H1 (cell line): ENCODE measurements around the gene HORMAD2. TPM values are rescaled to one million over a fixed set of nuclear protein-coding genes. Genes with fewer than 3 reads are reported as not detected.

Experiments
- ASH2L ChIP-seq: fragments of 200-600, 300-600 bp; sonication (generic); IDR thresholded peaks from one replicate; pipeline ENCODE4 v1.7.1; 2017; ENCODE audit warnings: low read length
- CREB1 ChIP-seq: IDR thresholded peaks from 2 replicates; pipeline ENCODE4 v1.6.1; 2012; ENCODE audit warnings: inconsistent platforms
- CTBP2 ChIP-seq: IDR thresholded peaks from 2 replicates; pipeline ENCODE4 v1.7.0; 2011; ENCODE audit warnings: borderline replicate concordance, mild to moderate bottlenecking, moderate library complexity, mixed read lengths, low read length; ENCODE audit not compliant: insufficient read depth, insufficient read length
- GABPA ChIP-seq: IDR thresholded peaks from 2 replicates; pipeline ENCODE4 v1.6.1; 2011; ENCODE audit warnings: mild to moderate bottlenecking, low read length, moderate library complexity, borderline replicate concordance; ENCODE audit not compliant: insufficient read depth
- MAFK ChIP-seq: IDR thresholded peaks from 2 replicates; pipeline ENCODE4 v1.6.1; 2012; ENCODE audit warnings: low read depth, mild to moderate bottlenecking, improper control_type of control experiment, low read length
- POLR2A ChIP-seq, 2 experiments: IDR thresholded peaks; 1 replicate in 1 of 2; 2 replicates in 1 of 2; pipeline ENCODE4 v1.6.1; 2011; ENCODE audit warnings: low read depth in 2 of 2, low read length in 2 of 2, mild to moderate bottlenecking in 2 of 2; ENCODE audit errors: control extremely low read depth in 1 of 2
- RXRA ChIP-seq: IDR thresholded peaks from 2 replicates; pipeline ENCODE4 v1.6.1; 2011; ENCODE audit warnings: low read depth, mild to moderate bottlenecking, low read length, moderate library complexity; ENCODE audit not compliant: insufficient read depth
- SIRT6 ChIP-seq: IDR thresholded peaks from one replicate; pipeline ENCODE4 v1.7.1; 2012; ENCODE audit warnings: low read length, inconsistent platforms
- SRF ChIP-seq: IDR thresholded peaks from 2 replicates; pipeline ENCODE4 v1.6.1; 2011; ENCODE audit warnings: mild to moderate bottlenecking, low read depth, low read length, moderate library complexity
- SUZ12 ChIP-seq: fragments of 200-600 bp; sonication (generic); IDR thresholded peaks from 2 replicates; pipeline ENCODE4 v1.6.1; 2012; ENCODE audit warnings: mild to moderate bottlenecking, inconsistent platforms, low read length, moderate library complexity, mixed read lengths
- TAF7 ChIP-seq: optimal IDR thresholded peaks from 2 replicates; pipeline ENCODE3; 2011; ENCODE audit warnings: low read depth, mild to moderate bottlenecking, inconsistent platforms, low read length, moderate library complexity, borderline replicate concordance
- polyA plus RNA-seq, 7 experiments: library from polyadenylated mRNA; depleted of rRNA in 3 of 7; stranded (reverse) in 5 of 7; unstranded in 2 of 7; fragments of >200 nt in 5 of 7; fragments of 200-250 nt in 2 of 7; gene quantifications; 1 replicate in 5 of 7; 2 replicates in 1 of 7; 4 replicates in 1 of 7; pipeline versions ENCODE4 v1.2.1 to v1.2.3, GENCODE V29; 2011 to 2013; ENCODE audit warnings: missing spikeins in 2 of 7, mixed read lengths in 2 of 7
- total RNA-seq: library from RNA; stranded (reverse); fragmentation: NEBNext Ultra II Directional; extraction: Animal tissue kit (Norgen Biotek cat#: 25700); gene quantifications from 2 replicates; pipeline ENCODE4 v1.2.1, GENCODE V29; 2021
- TF ChIP-seq, protein P1 (sequence below): fragments of 300-600 bp; sonication (generic); IDR thresholded peaks from 2 replicates; pipeline ENCODE4 v1.7.1; 2012; ENCODE audit warnings: low read length, moderate library complexity, mild to moderate bottlenecking, inconsistent platforms; ENCODE audit not compliant: insufficient replicate concordance

The HORMAD2 gene
- total and polyA plus RNA-seq, 2 of the 8 experiments (the other 6 are each of a cell fraction or from before 2014, with no cell fraction given), result 0.03 TPM; not detected in 1

- TF ChIP-seq, protein P1, sequence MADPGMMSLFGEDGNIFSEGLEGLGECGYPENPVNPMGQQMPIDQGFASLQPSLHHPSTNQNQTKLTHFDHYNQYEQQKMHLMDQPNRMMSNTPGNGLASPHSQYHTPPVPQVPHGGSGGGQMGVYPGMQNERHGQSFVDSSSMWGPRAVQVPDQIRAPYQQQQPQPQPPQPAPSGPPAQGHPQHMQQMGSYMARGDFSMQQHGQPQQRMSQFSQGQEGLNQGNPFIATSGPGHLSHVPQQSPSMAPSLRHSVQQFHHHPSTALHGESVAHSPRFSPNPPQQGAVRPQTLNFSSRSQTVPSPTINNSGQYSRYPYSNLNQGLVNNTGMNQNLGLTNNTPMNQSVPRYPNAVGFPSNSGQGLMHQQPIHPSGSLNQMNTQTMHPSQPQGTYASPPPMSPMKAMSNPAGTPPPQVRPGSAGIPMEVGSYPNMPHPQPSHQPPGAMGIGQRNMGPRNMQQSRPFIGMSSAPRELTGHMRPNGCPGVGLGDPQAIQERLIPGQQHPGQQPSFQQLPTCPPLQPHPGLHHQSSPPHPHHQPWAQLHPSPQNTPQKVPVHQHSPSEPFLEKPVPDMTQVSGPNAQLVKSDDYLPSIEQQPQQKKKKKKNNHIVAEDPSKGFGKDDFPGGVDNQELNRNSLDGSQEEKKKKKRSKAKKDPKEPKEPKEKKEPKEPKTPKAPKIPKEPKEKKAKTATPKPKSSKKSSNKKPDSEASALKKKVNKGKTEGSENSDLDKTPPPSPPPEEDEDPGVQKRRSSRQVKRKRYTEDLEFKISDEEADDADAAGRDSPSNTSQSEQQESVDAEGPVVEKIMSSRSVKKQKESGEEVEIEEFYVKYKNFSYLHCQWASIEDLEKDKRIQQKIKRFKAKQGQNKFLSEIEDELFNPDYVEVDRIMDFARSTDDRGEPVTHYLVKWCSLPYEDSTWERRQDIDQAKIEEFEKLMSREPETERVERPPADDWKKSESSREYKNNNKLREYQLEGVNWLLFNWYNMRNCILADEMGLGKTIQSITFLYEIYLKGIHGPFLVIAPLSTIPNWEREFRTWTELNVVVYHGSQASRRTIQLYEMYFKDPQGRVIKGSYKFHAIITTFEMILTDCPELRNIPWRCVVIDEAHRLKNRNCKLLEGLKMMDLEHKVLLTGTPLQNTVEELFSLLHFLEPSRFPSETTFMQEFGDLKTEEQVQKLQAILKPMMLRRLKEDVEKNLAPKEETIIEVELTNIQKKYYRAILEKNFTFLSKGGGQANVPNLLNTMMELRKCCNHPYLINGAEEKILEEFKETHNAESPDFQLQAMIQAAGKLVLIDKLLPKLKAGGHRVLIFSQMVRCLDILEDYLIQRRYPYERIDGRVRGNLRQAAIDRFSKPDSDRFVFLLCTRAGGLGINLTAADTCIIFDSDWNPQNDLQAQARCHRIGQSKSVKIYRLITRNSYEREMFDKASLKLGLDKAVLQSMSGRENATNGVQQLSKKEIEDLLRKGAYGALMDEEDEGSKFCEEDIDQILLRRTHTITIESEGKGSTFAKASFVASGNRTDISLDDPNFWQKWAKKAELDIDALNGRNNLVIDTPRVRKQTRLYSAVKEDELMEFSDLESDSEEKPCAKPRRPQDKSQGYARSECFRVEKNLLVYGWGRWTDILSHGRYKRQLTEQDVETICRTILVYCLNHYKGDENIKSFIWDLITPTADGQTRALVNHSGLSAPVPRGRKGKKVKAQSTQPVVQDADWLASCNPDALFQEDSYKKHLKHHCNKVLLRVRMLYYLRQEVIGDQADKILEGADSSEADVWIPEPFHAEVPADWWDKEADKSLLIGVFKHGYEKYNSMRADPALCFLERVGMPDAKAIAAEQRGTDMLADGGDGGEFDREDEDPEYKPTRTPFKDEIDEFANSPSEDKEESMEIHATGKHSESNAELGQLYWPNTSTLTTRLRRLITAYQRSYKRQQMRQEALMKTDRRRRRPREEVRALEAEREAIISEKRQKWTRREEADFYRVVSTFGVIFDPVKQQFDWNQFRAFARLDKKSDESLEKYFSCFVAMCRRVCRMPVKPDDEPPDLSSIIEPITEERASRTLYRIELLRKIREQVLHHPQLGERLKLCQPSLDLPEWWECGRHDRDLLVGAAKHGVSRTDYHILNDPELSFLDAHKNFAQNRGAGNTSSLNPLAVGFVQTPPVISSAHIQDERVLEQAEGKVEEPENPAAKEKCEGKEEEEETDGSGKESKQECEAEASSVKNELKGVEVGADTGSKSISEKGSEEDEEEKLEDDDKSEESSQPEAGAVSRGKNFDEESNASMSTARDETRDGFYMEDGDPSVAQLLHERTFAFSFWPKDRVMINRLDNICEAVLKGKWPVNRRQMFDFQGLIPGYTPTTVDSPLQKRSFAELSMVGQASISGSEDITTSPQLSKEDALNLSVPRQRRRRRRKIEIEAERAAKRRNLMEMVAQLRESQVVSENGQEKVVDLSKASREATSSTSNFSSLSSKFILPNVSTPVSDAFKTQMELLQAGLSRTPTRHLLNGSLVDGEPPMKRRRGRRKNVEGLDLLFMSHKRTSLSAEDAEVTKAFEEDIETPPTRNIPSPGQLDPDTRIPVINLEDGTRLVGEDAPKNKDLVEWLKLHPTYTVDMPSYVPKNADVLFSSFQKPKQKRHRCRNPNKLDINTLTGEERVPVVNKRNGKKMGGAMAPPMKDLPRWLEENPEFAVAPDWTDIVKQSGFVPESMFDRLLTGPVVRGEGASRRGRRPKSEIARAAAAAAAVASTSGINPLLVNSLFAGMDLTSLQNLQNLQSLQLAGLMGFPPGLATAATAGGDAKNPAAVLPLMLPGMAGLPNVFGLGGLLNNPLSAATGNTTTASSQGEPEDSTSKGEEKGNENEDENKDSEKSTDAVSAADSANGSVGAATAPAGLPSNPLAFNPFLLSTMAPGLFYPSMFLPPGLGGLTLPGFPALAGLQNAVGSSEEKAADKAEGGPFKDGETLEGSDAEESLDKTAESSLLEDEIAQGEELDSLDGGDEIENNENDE, result no peak
- no peak for TF ChIP-seq SUZ12
- no peak for TF ChIP-seq TAF7
- no peak for TF ChIP-seq RXRA
- TF ChIP-seq GABPA, result no peak
- no peak for TF ChIP-seq CREB1
- TF ChIP-seq MAFK, result no peak
- TF ChIP-seq CTBP2, result no peak
- TF ChIP-seq SRF, result no peak
- TF ChIP-seq ASH2L, result no peak
- no peak for TF ChIP-seq POLR2A (IDR thresholded peaks at IDR 0.05; ENCODE audit: control extremely low read depth in 1 of 2, low read depth in 2 of 2, low read length in 2 of 2)
- TF ChIP-seq SIRT6, result no peak
Measured at GRCh38 chr22:30114361-30114760, 34.1 kb downstream of the HORMAD2 start (continued).
